HUES6 (cell line): Measurements from ENCODE around the gene SLC49A3.

Experiments used
- H3K27ac ChIP-seq: 2 replicates; pipeline ENCODE4 v1.7.0; 2013; ENCODE audit warnings: low read depth, mild to moderate bottlenecking, low read length, inconsistent platforms
- H3K27me3 ChIP-seq: 2 replicates; pipeline ENCODE4 v1.6.1; 2013; ENCODE audit warnings: low read length; ENCODE audit not compliant: control insufficient read depth, insufficient read depth
- H3K36me3 ChIP-seq: 2 replicates; pipeline ENCODE4 v1.6.1; 2013; ENCODE audit warnings: low read length; ENCODE audit not compliant: control insufficient read depth, insufficient read depth
- H3K4me1 ChIP-seq: 2 replicates; pipeline ENCODE4 v1.6.1; 2013; ENCODE audit warnings: low read length; ENCODE audit not compliant: control insufficient read depth, insufficient read depth
- H3K4me3 ChIP-seq: 2 replicates; pipeline ENCODE4 v1.5.1; 2013; ENCODE audit warnings: low read depth, low read length
- H3K9ac ChIP-seq: one replicate; pipeline ENCODE4 v1.6.1; 2013; ENCODE audit warnings: mild to moderate bottlenecking, low read length
- H3K9me3 ChIP-seq: 2 replicates; pipeline ENCODE4 v1.6.1; 2013; ENCODE audit warnings: low read depth, low read length; ENCODE audit not compliant: control insufficient read depth, insufficient read depth

The SLC49A3 gene

DNA sequence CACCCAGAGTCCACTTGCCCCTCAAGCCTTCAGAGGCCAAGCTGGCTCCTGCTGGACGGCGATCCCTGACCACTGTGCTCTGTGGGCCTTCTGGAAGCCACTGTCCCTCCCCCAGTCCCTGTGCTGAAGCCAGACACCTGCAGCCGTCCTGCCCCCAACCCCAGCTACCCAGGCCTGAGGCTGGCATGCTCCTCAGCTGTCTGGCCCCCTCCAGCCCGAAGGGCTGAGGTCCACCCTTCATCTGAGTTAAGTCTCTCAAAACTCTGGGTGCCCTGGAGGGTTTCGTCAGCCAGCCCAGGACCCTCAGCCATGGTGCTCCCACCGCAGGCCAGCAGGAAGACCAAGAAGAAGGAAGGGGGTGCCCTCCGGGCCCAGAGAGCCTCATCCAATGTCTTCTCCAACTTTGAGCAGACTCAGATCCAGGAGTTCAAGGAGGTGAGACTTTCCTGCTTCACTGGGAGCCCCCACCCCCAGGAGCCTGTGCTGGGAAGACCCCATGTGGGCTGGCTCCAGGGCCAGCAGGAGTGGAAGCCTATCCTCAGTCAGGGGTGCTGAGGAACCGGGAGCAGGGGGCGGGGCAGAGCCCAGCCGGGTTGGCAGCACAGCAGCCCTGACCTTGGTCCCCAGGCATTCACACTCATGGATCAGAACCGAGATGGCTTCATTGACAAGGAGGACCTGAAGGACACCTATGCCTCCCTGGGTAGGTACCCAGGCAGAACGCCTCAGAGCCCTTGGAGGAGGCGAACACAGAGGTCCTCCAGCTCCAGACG, 10.4 kb downstream of the SLC49A3 start:
- H3K27ac ChIP-seq, result no peak overlapping the region
- H3K9ac ChIP-seq, result no peak overlapping the region
- H3K4me1 ChIP-seq, result peaks cover 23% of the 10 kb centered on the region; the same call in 1 of the 2 replicates
- H3K9me3 ChIP-seq, result no peaks in the 10 kb centered on the region
- H3K27me3 ChIP-seq, result no peaks in the 10 kb centered on the region
- H3K4me3 ChIP-seq, result no peak overlapping the region
- no peaks in the 10 kb centered on the region for H3K36me3 ChIP-seq

- Histone ChIP-seq H3K27me3 (no peaks in the 10 kb centered on the region), H3K9me3 (no peaks in the 10 kb centered on the region), H3K4me3 (no peak overlapping the region), H3K36me3 (peaks cover 6% of the 10 kb centered on the region), H3K4me1 (peaks cover 28% of the 10 kb centered on the region; the same call in 1 of the 2 replicates), H3K9ac (no peak overlapping the region), H3K27ac (no peak overlapping the region)
Measured at GRCh38 chr4:677431-678293, 11.3 kb downstream of the SLC49A3 start.

- Histone ChIP-seq H3K4me3 (no peak overlapping the region), H3K36me3 (peaks cover 14% of the 10 kb centered on the region), H3K27ac (no peak overlapping the region), H3K9ac (no peak overlapping the region), H3K9me3 (no peaks in the 10 kb centered on the region), H3K4me1 (peaks cover 28% of the 10 kb centered on the region; the same call in 1 of the 2 replicates), H3K27me3 (no peaks in the 10 kb centered on the region)
Measured at GRCh38 chr4:676871-677235, 12.1 kb downstream of the SLC49A3 start.

GRCh38 chr4:675980-676870, 12.7 kb downstream of the SLC49A3 start:
- Histone ChIP-seq H3K27ac (no peak overlapping the region), H3K36me3 (peaks cover 20% of the 10 kb centered on the region), H3K9ac (no peak overlapping the region), H3K9me3 (no peaks in the 10 kb centered on the region), H3K4me1 (peaks cover 28% of the 10 kb centered on the region; the same call in 1 of the 2 replicates), H3K27me3 (no peaks in the 10 kb centered on the region), H3K4me3 (no peak overlapping the region; the same call in 1 of the 2 replicates)

- Histone ChIP-seq H3K36me3 (peaks cover 21% of the 10 kb centered on the region), H3K27ac (0 out of 2 replicates have a peak overlapping the region, but pooled peaks have one; percentile 67), H3K4me3 (peak overlapping the region; percentile 78), H3K9ac (peak overlapping the region; percentile 71), H3K4me1 (peaks cover 20% of the 10 kb centered on the region; the same call in 1 of the 2 replicates), H3K9me3 (no peaks in the 10 kb centered on the region), H3K27me3 (no peaks in the 10 kb centered on the region)
Measured at GRCh38 chr4:675036-675882, 13.7 kb downstream of the SLC49A3 start.

GRCh38 chr4:674172-675035, 14.5 kb downstream of the SLC49A3 start, which contains the start of the genes ATP5ME and MYL5:
ATP5ME (minus strand) TSS chr4:674276; CDS start chr4:674247, 29 bp downstream.
MYL5 (plus strand) TSS chr4:674542; CDS start chr4:678027, 3,485 bp downstream.
- Histone ChIP-seq H3K27me3 (no peaks in the 10 kb centered on the region), H3K9me3 (no peaks in the 10 kb centered on the region), H3K4me1 (peaks cover 19% of the 10 kb centered on the region; the same call in 1 of the 2 replicates), H3K4me3 (peak within 1 kb of the TSS; percentile 85), H3K36me3 (peaks cover 21% of the 10 kb centered on the region), H3K9ac (peak within 1 kb of the TSS; percentile 97), H3K27ac (peak within 1 kb of the TSS; percentile 86; the same call in 1 of the 2 replicates)

DNA sequence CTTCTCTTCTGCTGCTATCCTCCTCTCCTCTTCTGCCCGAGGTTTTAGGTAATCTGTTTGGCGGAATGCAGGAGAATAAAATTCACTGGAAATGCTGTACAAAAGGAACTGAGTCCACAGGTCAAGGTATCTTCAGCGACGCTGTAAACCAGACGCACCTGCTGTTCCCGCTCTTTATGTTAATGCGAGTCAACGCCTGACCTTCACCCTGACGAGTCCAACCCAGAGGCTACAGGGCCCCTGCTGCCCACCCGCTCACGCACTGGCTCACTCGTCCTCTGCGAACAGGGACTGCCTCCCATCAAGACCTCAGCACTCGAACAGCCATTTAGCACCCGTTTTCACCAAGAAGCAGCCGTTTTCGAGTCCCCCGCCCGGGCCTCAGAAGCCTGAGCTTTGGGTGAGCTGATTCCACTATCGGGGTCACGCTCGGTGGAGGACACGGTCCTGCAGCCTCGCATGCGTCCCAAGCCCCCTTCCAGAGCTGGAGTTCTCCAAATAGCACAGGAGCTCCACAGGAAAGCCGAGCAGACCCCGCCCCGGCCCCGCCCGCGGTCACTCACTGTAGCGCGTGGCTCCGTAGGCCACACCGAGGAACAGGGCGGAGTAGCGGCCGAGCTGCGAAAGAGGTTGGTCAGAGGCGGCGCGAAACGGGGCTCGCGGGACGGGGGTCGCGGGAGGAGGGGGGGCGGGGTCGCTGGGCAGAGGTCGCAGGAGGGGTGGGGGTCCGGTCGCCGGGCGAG, 15.4 kb downstream of the SLC49A3 start:
- H3K27ac ChIP-seq, result peak overlapping the region; percentile 86; the same call in 1 of the 2 replicates
- H3K9me3 ChIP-seq, result no peaks in the 10 kb centered on the region
- H3K36me3 ChIP-seq, result peaks cover 21% of the 10 kb centered on the region
- peak overlapping the region; percentile 97 for H3K9ac ChIP-seq
- H3K27me3 ChIP-seq, result no peaks in the 10 kb centered on the region
- H3K4me3 ChIP-seq, result peak overlapping the region; percentile 85
- peaks cover 19% of the 10 kb centered on the region; the same call in 1 of the 2 replicates for H3K4me1 ChIP-seq

GRCh38 chr4:671769-672168, 17.2 kb downstream of the SLC49A3 start:
- H3K27ac ChIP-seq, result no peak overlapping the region
- H3K9me3 ChIP-seq, result no peaks in the 10 kb centered on the region
- H3K4me3 ChIP-seq, result no peak overlapping the region
- peaks cover 12% of the 10 kb centered on the region; the same call in 1 of the 2 replicates for H3K4me1 ChIP-seq
- H3K27me3 ChIP-seq, result no peaks in the 10 kb centered on the region
- H3K9ac ChIP-seq, result no peak overlapping the region
- peaks cover 21% of the 10 kb centered on the region for H3K36me3 ChIP-seq
